Stimulated activated CD4-positive, alpha-beta T cell treated with anti-CD3 and anti-CD28 coated beads, Interleukin-4, amount 100 ng/mL, for 24 hours (primary cell): ENCODE data around the gene CAPN8.
A peak's percentile ranks its signal among the peaks of the same experiment; 100 is the strongest.
"Not testable (repeated sequence)": the region's sequence is repeated elsewhere in the genome, so short reads cannot be mapped to it uniquely, and the experiment has no call there.

Experiments used
- DNase-seq: peaks from one replicate; pipeline ENCODE4 v3.0.0-alpha.2; 2020

Gene CAPN8

GRCh38 chr1:223519116-223519515 lies 146.4 kb downstream of the CAPN8 start:
- no peak for DNase-seq

- DNase-seq = not testable (repeated sequence)
Measured at GRCh38 chr1:223518553-223518952, 146.9 kb downstream of the CAPN8 start.

GRCh38 chr1:223515926-223516325 lies 149.6 kb downstream of the CAPN8 start:
- no peak for DNase-seq

GRCh38 chr1:223515421-223515820 lies 150.1 kb downstream of the CAPN8 start:
- peak; percentile 19 for DNase-seq

- no peak for DNase-seq
Measured at GRCh38 chr1:223514644-223515043, 150.9 kb downstream of the CAPN8 start.

GRCh38 chr1:223513309-223513708 lies 152.2 kb downstream of the CAPN8 start:
- DNase-seq = no peak

GRCh38 chr1:223512057-223512456 lies 153.4 kb downstream of the CAPN8 start:
- no peak for DNase-seq

- no peak for DNase-seq
Measured at GRCh38 chr1:223508796-223509195, 156.7 kb downstream of the CAPN8 start.

- DNase-seq = no peak
Measured at GRCh38 chr1:223504741-223505140, 160.8 kb downstream of the CAPN8 start.

- no peak for DNase-seq
Measured at GRCh38 chr1:223503348-223503747, 162.2 kb downstream of the CAPN8 start.

GRCh38 chr1:223500560-223501425 lies 164.7 kb downstream of the CAPN8 start:
- DNase-seq = no peak

GRCh38 chr1:223496883-223497282 lies 168.6 kb downstream of the CAPN8 start:
- DNase-seq = no peak

GRCh38 chr1:223494926-223495645 lies 170.4 kb downstream of the CAPN8 start:
- no peak for DNase-seq

- DNase-seq = no peak
Measured at GRCh38 chr1:223492044-223492443, 173.5 kb downstream of the CAPN8 start.
